Liver (tissue), 3 donors: Measurements from ENCODE around the gene VPS13C.

ENCODE experiments used
- CTCF ChIP-seq: fragments of 150-350 bp; IDR thresholded peaks from 2 replicates; pipeline ENCODE4 v1.5.1; 2017; ENCODE audit warnings: improper control_type of control experiment, low read depth, low read length; ENCODE audit not compliant: missing input control
- GABPA ChIP-seq, 2 donors: IDR thresholded peaks in 1 of 2; conservative IDR thresholded peaks in 1 of 2; 2 replicates each; pipeline ENCODE4 v1.6.1; 2016; ENCODE audit warnings: antibody characterized with exemption in 2 of 2, mild to moderate bottlenecking in 1 of 2, moderate library complexity in 1 of 2
- HNF4A ChIP-seq, 2 donors: conservative IDR thresholded peaks; 2 replicates each; pipeline ENCODE4 v1.6.1; 2016; ENCODE audit warnings: antibody characterized with exemption in 2 of 2, mild to moderate bottlenecking in 2 of 2
- JUND ChIP-seq, 2 donors: IDR thresholded peaks; 2 replicates each; pipeline ENCODE4 v1.6.1; 2016; ENCODE audit warnings: antibody characterized with exemption in 2 of 2
- YY1 ChIP-seq: IDR thresholded peaks from 2 replicates; pipeline ENCODE4 v1.6.1; 2016; ENCODE audit warnings: antibody characterized with exemption, mild to moderate bottlenecking
- donor health status: healthy.
- donor health status: healthy.

- TF ChIP-seq GABPA (IDR thresholded peaks at IDR 0.05 in 1 of 2, conservative IDR thresholded peaks at IDR 0.05 in 1 of 2) (no peak), CTCF (no peak), YY1 (no peak), HNF4A (conservative IDR thresholded peaks at IDR 0.05) (no peak), JUND (IDR thresholded peaks at IDR 0.05) (no peak)
Observed at GRCh38 chr15:61818801-61819200, 241.4 kb downstream of the VPS13C start.
